22Rv1 (cell line): ENCODE results near the gene ASTN2.

ENCODE experiments used
- CTCF ChIP-seq: fragments of 450-650 bp; IDR thresholded peaks from 2 replicates; pipeline ENCODE4 v1.5.1; 2017; ENCODE audit warnings: mild to moderate bottlenecking
- ZFX ChIP-seq: fragments of 450-650 bp; IDR thresholded peaks from 2 replicates; pipeline ENCODE4 v1.6.1; 2017; ENCODE audit warnings: antibody characterized with exemption, borderline replicate concordance

GRCh38 chr9:117302487-117302886 is 112.4 kb downstream of the ASTN2 start:
- no peak for TF ChIP-seq CTCF
- no peak for TF ChIP-seq ZFX
